HepG2 (cell line): Measurements from ENCODE around the gene C10orf120.

Source experiments
- ATF1 ChIP-seq: IDR thresholded peaks from 2 replicates; pipeline ENCODE4 v1.6.1; 2016; ENCODE audit warnings: mild to moderate bottlenecking, control low read depth
- FOXK2 ChIP-seq: fragments of 450-650 bp; IDR thresholded peaks from 2 replicates; pipeline ENCODE4 v1.6.1; 2016
- HNRNPLL ChIP-seq: fragments of 200-400 bp; formaldehyde crosslinking; IDR thresholded peaks from 2 replicates; pipeline ENCODE4 v1.6.1; 2017; ENCODE audit warnings: mild to moderate bottlenecking, low read depth, low read length; ENCODE audit not compliant: poor library complexity, severe bottlenecking
- POLR2A ChIP-seq, 2 experiments: IDR thresholded peaks; 2 replicates each; pipeline ENCODE4 v1.6.1; 2011; ENCODE audit warnings: low read depth in 2 of 2, low read length in 2 of 2, mild to moderate bottlenecking in 1 of 2, moderate library complexity in 1 of 2; ENCODE audit not compliant: insufficient read depth in 1 of 2
- POLR2AphosphoS5 ChIP-seq: IDR thresholded peaks from 2 replicates; pipeline ENCODE4 v1.6.1; 2012; ENCODE audit warnings: low read depth, low read length
- SP1 ChIP-seq, 2 experiments: fragments of 450-650 bp in 1 of 2; sonication (generic) in 1 of 2; formaldehyde crosslinking in 1 of 2; IDR thresholded peaks; 2 replicates each; pipeline versions ENCODE4 v1.4.0 to v1.6.1; 2016 to 2020; ENCODE audit warnings: missing genetic modification reagents in 1 of 2
- ZNF224 ChIP-seq: sonication (generic); formaldehyde crosslinking; IDR thresholded peaks from 2 replicates; pipeline ENCODE4 v1.5.0; 2020; ENCODE audit warnings: mild to moderate bottlenecking, missing genetic modification reagents
- TF ChIP-seq, protein P1 (sequence below): fragments of 450-650 bp; IDR thresholded peaks from 2 replicates; pipeline ENCODE4 v1.6.1; 2017
- TF ChIP-seq, protein P2 (sequence below): sonication (generic); formaldehyde crosslinking; IDR thresholded peaks from 2 replicates; pipeline ENCODE4 v1.5.0; 2020; ENCODE audit warnings: mild to moderate bottlenecking, missing genetic modification reagents, moderate library complexity
- TF ChIP-seq, protein P3 (sequence below): sonication (generic); formaldehyde crosslinking; IDR thresholded peaks from 2 replicates; pipeline ENCODE4 v1.4.0; 2020; ENCODE audit warnings: missing genetic modification reagents

DNA sequence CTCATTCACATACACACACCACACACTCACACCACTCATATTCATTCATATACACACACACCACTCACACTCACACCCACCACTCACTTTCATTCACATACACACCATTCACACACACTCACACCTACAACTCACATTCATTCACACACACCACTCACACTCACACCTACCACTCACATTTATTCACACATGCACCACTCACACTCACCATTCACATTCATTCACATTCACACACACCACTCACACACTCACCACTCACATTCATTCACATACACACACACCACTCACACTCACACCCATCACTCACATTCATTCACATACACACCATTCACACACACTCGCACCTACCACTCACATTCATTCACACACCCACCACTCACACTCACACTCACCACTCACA is 25.4 kb upstream of the C10orf120 start:
- TF ChIP-seq, protein P1, sequence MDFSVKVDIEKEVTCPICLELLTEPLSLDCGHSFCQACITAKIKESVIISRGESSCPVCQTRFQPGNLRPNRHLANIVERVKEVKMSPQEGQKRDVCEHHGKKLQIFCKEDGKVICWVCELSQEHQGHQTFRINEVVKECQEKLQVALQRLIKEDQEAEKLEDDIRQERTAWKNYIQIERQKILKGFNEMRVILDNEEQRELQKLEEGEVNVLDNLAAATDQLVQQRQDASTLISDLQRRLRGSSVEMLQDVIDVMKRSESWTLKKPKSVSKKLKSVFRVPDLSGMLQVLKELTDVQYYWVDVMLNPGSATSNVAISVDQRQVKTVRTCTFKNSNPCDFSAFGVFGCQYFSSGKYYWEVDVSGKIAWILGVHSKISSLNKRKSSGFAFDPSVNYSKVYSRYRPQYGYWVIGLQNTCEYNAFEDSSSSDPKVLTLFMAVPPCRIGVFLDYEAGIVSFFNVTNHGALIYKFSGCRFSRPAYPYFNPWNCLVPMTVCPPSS: no peak
- TF ChIP-seq, protein P2, sequence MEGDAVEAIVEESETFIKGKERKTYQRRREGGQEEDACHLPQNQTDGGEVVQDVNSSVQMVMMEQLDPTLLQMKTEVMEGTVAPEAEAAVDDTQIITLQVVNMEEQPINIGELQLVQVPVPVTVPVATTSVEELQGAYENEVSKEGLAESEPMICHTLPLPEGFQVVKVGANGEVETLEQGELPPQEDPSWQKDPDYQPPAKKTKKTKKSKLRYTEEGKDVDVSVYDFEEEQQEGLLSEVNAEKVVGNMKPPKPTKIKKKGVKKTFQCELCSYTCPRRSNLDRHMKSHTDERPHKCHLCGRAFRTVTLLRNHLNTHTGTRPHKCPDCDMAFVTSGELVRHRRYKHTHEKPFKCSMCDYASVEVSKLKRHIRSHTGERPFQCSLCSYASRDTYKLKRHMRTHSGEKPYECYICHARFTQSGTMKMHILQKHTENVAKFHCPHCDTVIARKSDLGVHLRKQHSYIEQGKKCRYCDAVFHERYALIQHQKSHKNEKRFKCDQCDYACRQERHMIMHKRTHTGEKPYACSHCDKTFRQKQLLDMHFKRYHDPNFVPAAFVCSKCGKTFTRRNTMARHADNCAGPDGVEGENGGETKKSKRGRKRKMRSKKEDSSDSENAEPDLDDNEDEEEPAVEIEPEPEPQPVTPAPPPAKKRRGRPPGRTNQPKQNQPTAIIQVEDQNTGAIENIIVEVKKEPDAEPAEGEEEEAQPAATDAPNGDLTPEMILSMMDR (CRISPR knock-in tag): no peak
- TF ChIP-seq FOXK2 (no peak), ZNF224 (no peak), ATF1 (CRISPR knock-in tag) (no peak), HNRNPLL (no peak), POLR2AphosphoS5 (no peak), SP1 (IDR thresholded peaks at IDR 0.05) (no peak), SP1 (CRISPR knock-in tag; IDR thresholded peaks at IDR 0.05) (no peak), POLR2A (IDR thresholded peaks at IDR 0.05; ENCODE audit: insufficient read depth in 1 of 2, low read depth in 2 of 2, low read length in 2 of 2) (no peak)
- TF ChIP-seq, protein P3, sequence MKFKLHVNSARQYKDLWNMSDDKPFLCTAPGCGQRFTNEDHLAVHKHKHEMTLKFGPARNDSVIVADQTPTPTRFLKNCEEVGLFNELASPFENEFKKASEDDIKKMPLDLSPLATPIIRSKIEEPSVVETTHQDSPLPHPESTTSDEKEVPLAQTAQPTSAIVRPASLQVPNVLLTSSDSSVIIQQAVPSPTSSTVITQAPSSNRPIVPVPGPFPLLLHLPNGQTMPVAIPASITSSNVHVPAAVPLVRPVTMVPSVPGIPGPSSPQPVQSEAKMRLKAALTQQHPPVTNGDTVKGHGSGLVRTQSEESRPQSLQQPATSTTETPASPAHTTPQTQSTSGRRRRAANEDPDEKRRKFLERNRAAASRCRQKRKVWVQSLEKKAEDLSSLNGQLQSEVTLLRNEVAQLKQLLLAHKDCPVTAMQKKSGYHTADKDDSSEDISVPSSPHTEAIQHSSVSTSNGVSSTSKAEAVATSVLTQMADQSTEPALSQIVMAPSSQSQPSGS (CRISPR knock-in tag): no peak
